Activated T-cell treated with anti-CD3 and anti-CD28 coated beads, Interleukin-2, amount 50 U/mL, for 24 hours (primary cell): Measurements from ENCODE around the gene SMOC1.

Source experiments
- DNase-seq: peaks from one replicate; pipeline ENCODE4 v3.0.0-alpha.2; 2020
- H3K27ac Mint-ChIP-seq: 2 replicates; pipeline ENCODE4 v1.8.0; 2020; ENCODE audit warnings: mild to moderate bottlenecking, mixed read lengths
- H3K27me3 Mint-ChIP-seq: 2 replicates; pipeline ENCODE4 v1.8.0; 2020; ENCODE audit warnings: mixed read lengths
- H3K36me3 Mint-ChIP-seq: 2 replicates; pipeline ENCODE4 v1.8.0; 2020; ENCODE audit warnings: low read depth, mixed read lengths
- H3K4me1 Mint-ChIP-seq: 2 replicates; pipeline ENCODE4 v1.8.0; 2020; ENCODE audit warnings: low read depth, mixed read lengths
- H3K4me3 Mint-ChIP-seq: 2 replicates; pipeline ENCODE4 v1.8.0; 2020; ENCODE audit warnings: mild to moderate bottlenecking, moderate library complexity, mixed read lengths
- H3K9me3 Mint-ChIP-seq: 2 replicates; pipeline ENCODE4 v1.8.0; 2020; ENCODE audit warnings: mixed read lengths

The SMOC1 gene

GRCh38 chr14:69957986-69958385, 78.8 kb downstream of the SMOC1 start:
- peaks cover 27% of the 10 kb centered on the region for H3K27me3 Mint-ChIP-seq
- no peak for DNase-seq
- no peaks in the 10 kb centered on the region for H3K4me1 Mint-ChIP-seq
- H3K4me3 Mint-ChIP-seq: no peak overlapping the region
- H3K36me3 Mint-ChIP-seq: no peaks in the 10 kb centered on the region
- no peak overlapping the region for H3K27ac Mint-ChIP-seq
- H3K9me3 Mint-ChIP-seq: no peaks in the 10 kb centered on the region

DNA sequence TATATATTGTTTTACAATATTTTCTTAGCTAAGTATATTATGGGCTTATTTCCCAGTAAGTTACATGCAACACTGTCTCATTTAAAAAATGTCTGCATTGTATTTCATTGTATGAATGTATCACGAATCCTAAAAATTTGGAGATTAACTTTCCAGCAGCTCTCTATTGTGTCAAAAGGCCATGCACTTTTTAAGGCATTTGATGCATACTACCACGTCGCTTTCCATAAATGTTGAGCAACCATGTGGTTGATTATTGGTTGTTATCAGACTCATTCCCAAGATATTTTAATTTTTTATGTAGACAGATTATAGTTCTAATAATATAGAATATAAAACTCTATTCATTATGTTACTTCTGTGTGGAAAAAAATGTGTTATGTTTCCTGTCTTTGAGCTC, 79.9 kb downstream of the SMOC1 start:
- no peak overlapping the region for H3K27ac Mint-ChIP-seq

DNA sequence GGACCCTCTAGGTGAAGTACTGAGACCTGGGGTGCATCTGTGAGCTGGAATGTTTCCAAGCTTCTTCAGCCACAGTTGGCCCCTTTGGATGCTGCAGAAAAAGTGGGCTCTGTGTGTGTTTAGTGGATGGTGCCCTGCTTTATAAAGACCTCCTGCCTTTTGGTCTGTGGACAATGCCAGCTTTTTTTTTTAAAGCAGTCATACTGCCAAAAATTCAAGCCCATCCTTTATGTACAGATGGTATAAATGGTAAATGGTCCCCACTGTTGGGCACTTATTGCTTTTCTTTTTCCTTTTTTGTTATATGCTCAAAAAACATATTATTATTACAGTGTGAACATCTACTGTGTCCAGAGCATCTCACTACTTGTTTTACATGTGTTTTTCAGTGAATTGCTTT, 81.1 kb downstream of the SMOC1 start:
- Mint-ChIP-seq H3K27me3 (peaks cover 15% of the 10 kb centered on the region), H3K36me3 (no peaks in the 10 kb centered on the region), H3K4me1 (no peaks in the 10 kb centered on the region), H3K9me3 (no peaks in the 10 kb centered on the region), H3K27ac (no peak overlapping the region), H3K4me3 (no peak overlapping the region)
- DNase-seq: no peak

More for the DNA sequence above, 79.9 kb downstream of the SMOC1 start:
- no peaks in the 10 kb centered on the region for H3K36me3 Mint-ChIP-seq
- DNase-seq: no peak
- H3K4me3 Mint-ChIP-seq: no peak overlapping the region
- H3K9me3 Mint-ChIP-seq: no peaks in the 10 kb centered on the region
- H3K27me3 Mint-ChIP-seq: peaks cover 21% of the 10 kb centered on the region
- no peaks in the 10 kb centered on the region for H3K4me1 Mint-ChIP-seq

GRCh38 chr14:69963966-69964365, 84.8 kb downstream of the SMOC1 start:
- H3K27ac Mint-ChIP-seq: no peak overlapping the region
- DNase-seq: no peak
- no peaks in the 10 kb centered on the region for H3K9me3 Mint-ChIP-seq
- H3K4me1 Mint-ChIP-seq: no peaks in the 10 kb centered on the region
- no peaks in the 10 kb centered on the region for H3K36me3 Mint-ChIP-seq
- H3K27me3 Mint-ChIP-seq: peaks cover 4% of the 10 kb centered on the region
- no peak overlapping the region for H3K4me3 Mint-ChIP-seq

DNA sequence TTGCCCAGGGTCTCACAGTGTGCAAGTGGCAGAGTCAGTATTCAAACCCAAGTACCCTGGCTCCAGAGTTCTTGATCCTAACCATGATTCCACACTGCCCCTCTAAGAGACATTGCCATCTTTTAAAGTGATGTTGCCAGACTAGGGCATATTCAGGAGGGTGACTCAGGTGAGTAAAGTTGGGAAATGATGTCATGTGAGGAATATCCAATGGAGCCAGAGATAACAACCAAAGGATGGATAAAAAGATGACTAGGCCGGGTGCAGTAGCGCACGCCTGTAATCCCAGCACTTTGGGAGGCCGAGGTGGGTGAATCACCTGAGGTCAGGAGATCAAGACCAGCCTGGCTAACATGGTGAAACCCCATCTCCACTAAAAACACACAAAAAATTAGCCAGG, 85.6 kb downstream of the SMOC1 start:
- H3K27ac Mint-ChIP-seq: no peak overlapping the region

DNA sequence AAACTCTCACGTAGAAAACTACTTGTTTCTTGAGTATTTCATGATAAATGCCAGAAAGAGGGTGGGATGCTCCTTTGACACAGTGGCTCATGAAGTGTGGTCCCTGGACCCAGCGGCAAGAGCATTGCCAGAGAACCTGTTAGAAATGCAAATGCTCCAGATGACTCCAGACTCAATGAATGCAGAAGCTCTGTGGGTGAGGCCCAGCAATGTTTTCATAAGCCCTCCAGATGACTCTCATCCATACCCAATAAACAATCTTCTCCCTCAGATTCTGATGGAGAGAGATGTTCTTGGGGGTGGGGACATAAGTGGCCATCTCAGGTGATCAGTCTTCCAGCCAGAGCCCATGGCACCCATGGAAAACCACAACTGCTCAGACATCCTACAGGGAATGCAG, 88.9 kb downstream of the SMOC1 start:
- H3K4me1 Mint-ChIP-seq: no peaks in the 10 kb centered on the region
- DNase-seq: no peak
- H3K36me3 Mint-ChIP-seq: no peaks in the 10 kb centered on the region
- H3K27me3 Mint-ChIP-seq: no peaks in the 10 kb centered on the region
- no peaks in the 10 kb centered on the region for H3K9me3 Mint-ChIP-seq
- H3K4me3 Mint-ChIP-seq: no peak overlapping the region
- no peak overlapping the region for H3K27ac Mint-ChIP-seq

More for the DNA sequence above, 85.6 kb downstream of the SMOC1 start:
- no peaks in the 10 kb centered on the region for H3K9me3 Mint-ChIP-seq
- DNase-seq: no peak
- no peaks in the 10 kb centered on the region for H3K4me1 Mint-ChIP-seq
- H3K4me3 Mint-ChIP-seq: no peak overlapping the region
- peaks cover 4% of the 10 kb centered on the region for H3K27me3 Mint-ChIP-seq
- H3K36me3 Mint-ChIP-seq: no peaks in the 10 kb centered on the region

DNA sequence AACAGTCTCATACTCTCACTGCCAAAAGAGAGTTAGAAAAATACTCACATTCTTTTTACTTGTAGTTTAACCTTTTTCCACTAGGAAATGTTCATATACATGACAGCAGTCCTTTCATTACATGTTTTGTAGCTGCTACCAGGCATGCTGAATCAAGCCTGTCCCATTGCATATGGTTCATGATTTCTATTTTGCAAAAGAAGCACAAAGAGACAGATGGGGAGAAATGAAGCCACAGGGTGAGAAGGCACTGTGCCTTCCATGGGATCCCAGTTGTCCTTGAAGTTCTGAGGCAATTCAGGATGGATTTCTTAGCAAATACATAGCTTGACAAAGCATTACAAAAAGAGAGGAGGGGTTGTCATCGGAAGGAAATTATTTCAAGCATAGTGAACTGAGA, 89.5 kb downstream of the SMOC1 start:
- no peaks in the 10 kb centered on the region for H3K9me3 Mint-ChIP-seq
- no peak overlapping the region for H3K27ac Mint-ChIP-seq
- no peaks in the 10 kb centered on the region for H3K4me1 Mint-ChIP-seq
- no peak for DNase-seq
- no peaks in the 10 kb centered on the region for H3K36me3 Mint-ChIP-seq
- no peak overlapping the region for H3K4me3 Mint-ChIP-seq
- no peaks in the 10 kb centered on the region for H3K27me3 Mint-ChIP-seq

DNA sequence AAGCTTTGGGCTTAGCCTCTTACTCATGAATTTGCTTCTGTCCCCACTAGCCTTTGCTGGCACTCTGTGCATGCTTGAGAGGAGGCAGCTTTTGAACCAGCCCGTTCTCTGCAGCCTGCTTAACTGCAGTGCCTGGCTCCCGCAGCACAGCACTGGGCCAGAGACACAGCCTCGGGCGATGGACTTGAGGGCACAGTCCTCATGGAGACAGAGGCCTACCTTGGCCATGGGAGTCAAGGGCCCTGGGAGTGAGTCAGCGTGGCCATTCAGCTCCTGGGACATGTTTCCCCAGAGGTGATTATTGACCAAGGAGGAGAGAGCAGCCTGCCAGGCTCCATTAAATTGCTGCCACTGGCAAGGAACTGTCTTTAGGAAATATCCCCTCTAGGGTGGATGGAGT, 93.5 kb downstream of the SMOC1 start:
- Mint-ChIP-seq H3K4me3 (no peak overlapping the region), H3K27ac (no peak overlapping the region), H3K9me3 (no peaks in the 10 kb centered on the region), H3K27me3 (peaks cover 23% of the 10 kb centered on the region), H3K36me3 (no peaks in the 10 kb centered on the region), H3K4me1 (no peaks in the 10 kb centered on the region)
- DNase-seq: no peak

DNA sequence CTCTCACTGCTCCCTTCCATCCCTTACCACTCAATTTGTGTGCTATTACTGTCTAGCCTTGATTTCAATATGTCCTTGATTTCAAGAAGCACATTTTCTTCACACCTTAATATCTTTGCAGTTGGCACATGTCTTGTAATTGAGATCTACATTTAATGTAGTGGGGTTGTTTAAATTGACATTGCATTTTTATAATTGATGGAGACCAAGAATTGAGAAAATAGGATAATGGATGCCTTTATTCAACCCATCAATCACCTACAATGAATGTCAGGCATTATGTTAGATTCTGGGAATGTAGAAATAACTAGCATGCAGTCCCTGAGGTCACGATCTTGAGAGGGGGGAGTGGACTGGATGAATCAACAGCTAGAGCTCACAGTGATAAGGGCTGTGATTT, 94.6 kb downstream of the SMOC1 start:
- no peak overlapping the region for H3K4me3 Mint-ChIP-seq
- peaks cover 23% of the 10 kb centered on the region for H3K27me3 Mint-ChIP-seq
- no peak overlapping the region for H3K27ac Mint-ChIP-seq
- no peaks in the 10 kb centered on the region for H3K36me3 Mint-ChIP-seq
- no peaks in the 10 kb centered on the region for H3K9me3 Mint-ChIP-seq
- no peaks in the 10 kb centered on the region for H3K4me1 Mint-ChIP-seq
- no peak for DNase-seq

- peaks cover 42% of the 10 kb centered on the region for H3K27me3 Mint-ChIP-seq
- H3K4me3 Mint-ChIP-seq: no peak overlapping the region
- no peaks in the 10 kb centered on the region for H3K36me3 Mint-ChIP-seq
Observed at GRCh38 chr14:69979882-69980281, 100.7 kb downstream of the SMOC1 start.

DNA sequence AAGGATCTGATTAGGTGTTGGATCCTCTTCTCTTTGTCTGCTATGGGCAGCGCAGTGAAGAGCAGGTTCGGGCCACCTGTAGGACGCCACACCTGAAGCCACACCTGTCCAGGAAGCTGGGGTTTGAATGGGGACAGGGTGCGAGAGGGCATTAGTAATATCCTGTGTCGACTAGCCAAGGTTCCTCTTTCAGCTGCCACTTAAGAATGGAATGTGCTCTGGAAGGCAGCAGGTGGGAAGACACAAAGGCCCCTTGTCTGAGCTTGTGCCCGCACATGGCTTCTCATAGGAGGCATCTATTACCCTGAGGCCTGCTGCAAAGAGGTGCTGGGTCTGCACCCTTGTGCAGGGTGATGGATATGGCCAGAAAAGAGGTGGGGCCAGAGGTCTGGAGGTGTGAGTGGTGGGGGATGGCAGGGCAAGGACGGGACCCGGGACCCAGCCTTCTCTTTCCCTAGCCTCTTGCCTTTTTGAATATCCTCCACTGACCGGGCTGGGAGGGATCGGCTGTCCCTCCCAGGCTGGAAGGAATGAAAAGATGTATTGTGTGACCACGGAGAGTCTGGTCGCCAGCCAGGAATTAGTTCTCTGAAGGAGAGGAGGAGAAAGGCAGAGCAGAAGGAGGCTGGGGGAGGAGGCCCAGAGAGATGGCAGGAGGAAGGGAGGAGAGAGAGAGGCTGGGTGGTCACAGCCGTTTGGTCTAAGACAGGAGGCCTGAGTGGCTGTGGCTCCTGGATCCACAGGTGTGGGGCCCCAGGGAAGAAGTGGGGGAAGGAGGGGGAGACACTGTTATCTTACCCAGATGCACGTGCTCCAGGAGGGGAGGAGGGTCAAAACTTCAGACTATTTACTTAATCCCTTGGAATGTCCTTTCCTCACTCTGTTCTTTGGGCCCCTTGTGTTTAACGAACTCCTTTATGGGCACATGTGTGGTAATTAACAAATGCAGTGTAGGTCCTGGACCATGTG, 101.5 kb downstream of the SMOC1 start:
- Mint-ChIP-seq H3K4me1 (no peaks in the 10 kb centered on the region), H3K27me3 (peaks cover 36% of the 10 kb centered on the region), H3K4me3 (no peak overlapping the region), H3K36me3 (no peaks in the 10 kb centered on the region), H3K27ac (no peak overlapping the region), H3K9me3 (no peaks in the 10 kb centered on the region)
- no peak for DNase-seq

More at GRCh38 chr14:69979882-69980281, 100.7 kb downstream of the SMOC1 start:
- Mint-ChIP-seq H3K9me3 (no peaks in the 10 kb centered on the region), H3K4me1 (no peaks in the 10 kb centered on the region), H3K27ac (no peak overlapping the region)
- DNase-seq: no peak

- Mint-ChIP-seq H3K27ac (no peak overlapping the region), H3K4me3 (no peak overlapping the region), H3K36me3 (no peaks in the 10 kb centered on the region), H3K4me1 (no peaks in the 10 kb centered on the region), H3K9me3 (no peaks in the 10 kb centered on the region), H3K27me3 (peaks cover 28% of the 10 kb centered on the region)
- no peak for DNase-seq
Observed at GRCh38 chr14:69982220-69982839, 103.1 kb downstream of the SMOC1 start.

DNA sequence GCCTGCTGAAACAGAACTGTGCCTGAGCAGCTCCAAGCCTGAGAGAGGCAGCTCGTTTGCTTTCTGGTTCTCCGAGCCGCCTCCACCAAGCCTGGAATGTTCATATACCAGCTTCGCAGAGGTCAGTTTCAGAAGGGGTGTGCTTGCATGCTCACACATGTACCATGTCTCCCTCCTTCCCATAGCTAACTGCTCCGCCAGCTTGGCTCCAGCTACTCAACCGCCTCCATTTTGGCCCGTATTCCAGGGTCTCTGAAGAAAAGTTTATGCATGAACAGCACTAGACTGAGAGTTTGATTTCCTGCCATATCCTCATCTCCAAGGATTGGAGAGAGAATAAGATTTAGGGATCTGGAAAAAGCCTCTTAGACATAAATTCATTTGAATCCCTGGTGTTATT, 103.7 kb downstream of the SMOC1 start:
- no peaks in the 10 kb centered on the region for H3K4me1 Mint-ChIP-seq
- H3K27me3 Mint-ChIP-seq: peaks cover 29% of the 10 kb centered on the region
- H3K27ac Mint-ChIP-seq: no peak overlapping the region
- no peak for DNase-seq
- no peaks in the 10 kb centered on the region for H3K9me3 Mint-ChIP-seq
- no peak overlapping the region for H3K4me3 Mint-ChIP-seq
- H3K36me3 Mint-ChIP-seq: no peaks in the 10 kb centered on the region

DNA sequence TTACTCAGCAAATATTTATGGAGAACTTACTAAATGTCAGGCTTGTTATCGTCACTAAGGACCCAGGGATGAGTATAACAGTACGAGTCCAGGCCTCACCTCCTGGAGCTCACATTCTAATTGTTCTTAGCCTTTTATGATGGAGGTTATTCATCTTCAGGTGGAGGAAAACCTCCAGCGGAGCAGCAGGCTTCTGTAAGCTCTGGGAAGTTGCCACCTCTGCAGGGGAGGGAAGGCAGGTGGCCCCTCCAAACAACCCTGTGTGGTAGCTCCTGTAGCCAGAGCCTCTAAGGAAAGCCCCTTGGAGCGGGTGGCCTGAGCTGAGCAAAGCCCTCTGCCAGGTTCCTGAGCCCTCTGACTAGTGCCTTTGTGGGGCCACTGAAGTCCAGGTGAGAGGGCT, 104.1 kb downstream of the SMOC1 start:
- Mint-ChIP-seq H3K4me3 (no peak overlapping the region), H3K27me3 (peaks cover 29% of the 10 kb centered on the region), H3K9me3 (no peaks in the 10 kb centered on the region), H3K27ac (no peak overlapping the region), H3K4me1 (no peaks in the 10 kb centered on the region), H3K36me3 (no peaks in the 10 kb centered on the region)
- no peak for DNase-seq

- Mint-ChIP-seq H3K4me1 (no peaks in the 10 kb centered on the region), H3K36me3 (no peaks in the 10 kb centered on the region), H3K9me3 (no peaks in the 10 kb centered on the region), H3K4me3 (no peak overlapping the region), H3K27ac (no peak overlapping the region), H3K27me3 (peaks cover 30% of the 10 kb centered on the region)
- DNase-seq: no peak
Observed at GRCh38 chr14:69985463-69985862, 106.2 kb downstream of the SMOC1 start.
